ENCODE results near the gene SPECC1.
"Not testable (repeated sequence)": the region's sequence is repeated elsewhere in the genome, so short reads cannot be mapped to it uniquely, and the experiment has no call there.

Gene SPECC1

GRCh38 chr17:20010099-20010863, 1.1 kb downstream of the SPECC1 start:
- no peak for DNase-seq (ENCODE audit: low read depth)

- no peak for DNase-seq (ENCODE audit: low read depth)
Measured at GRCh38 chr17:20010936-20011335, 1.8 kb downstream of the SPECC1 start.

- no peak for DNase-seq (ENCODE audit: low read depth)
Measured at GRCh38 chr17:20012017-20012536, 2.9 kb downstream of the SPECC1 start.

DNA sequence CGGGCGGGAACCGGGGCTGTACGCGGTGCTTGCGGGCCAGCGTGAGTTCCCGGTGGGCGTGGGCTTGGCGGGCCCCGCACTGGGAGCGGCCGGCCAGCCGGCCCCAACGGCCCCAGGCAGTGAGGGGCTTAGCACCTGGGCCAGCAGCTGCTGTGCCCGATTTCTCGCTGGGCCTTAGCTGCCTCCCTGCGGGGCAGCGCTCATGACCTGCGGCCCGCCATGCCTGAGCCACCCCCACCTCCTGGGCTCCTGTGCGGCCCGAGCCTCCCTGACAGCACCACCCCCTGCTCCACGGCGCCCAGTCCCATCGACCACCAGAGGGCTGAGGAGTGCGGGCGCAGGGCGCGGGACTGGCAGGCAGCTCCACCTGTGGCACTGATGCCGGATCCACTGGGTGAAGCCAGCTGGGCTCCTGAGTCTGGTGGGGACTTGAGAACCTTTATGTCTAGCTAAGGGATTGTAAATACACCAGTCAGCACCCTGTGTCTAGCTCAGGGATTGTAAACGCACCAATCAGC, 7.4 kb downstream of the SPECC1 start:
- not testable (repeated sequence) for DNase-seq (ENCODE audit: low read depth)

DNA sequence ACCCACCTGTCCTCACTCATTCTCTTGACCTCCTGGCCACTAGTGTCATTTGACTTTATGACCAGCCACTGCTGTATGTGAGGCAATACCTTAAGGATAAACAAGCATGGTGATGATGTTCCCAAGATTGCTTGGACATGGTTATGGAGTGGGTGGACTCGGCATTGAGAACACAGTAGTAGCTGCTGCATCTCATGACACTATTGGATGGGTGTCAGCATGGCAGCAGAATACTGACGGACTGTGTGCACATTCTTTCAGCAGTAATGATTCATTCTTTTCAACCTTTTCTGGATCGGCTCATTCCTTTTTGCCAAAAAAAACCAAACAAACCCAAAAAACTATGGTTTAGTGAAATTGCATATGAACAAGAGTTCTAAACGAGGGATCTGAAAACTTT, 13.5 kb downstream of the SPECC1 start:
- DNase-seq (ENCODE audit: low read depth), result no peak

GRCh38 chr17:20026960-20027359, 17.8 kb downstream of the SPECC1 start:
- no peak for DNase-seq (ENCODE audit: low read depth)

DNA sequence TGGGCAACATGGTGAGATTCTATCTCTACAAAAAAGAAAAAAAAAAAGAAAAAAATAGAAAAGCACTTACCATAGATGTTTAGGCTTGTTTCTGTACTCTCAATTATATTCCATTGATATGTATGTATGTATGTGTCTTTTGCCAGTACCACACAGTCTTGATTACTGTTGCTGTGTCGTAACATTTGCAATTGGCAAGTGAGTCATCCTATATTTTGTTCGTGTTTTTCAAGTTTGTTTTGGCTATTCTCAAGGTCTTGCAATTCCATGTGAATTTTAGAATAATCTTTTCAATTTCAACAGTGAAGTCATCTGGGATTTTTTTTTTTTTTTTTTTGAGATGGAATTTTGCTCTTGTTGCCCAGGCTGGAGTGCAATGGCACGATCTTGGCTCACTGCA, 19.3 kb downstream of the SPECC1 start:
- DNase-seq (ENCODE audit: low read depth), result no peak

GRCh38 chr17:20032636-20033035, 23.5 kb downstream of the SPECC1 start:
- DNase-seq (ENCODE audit: low read depth), result no peak

- no peak for DNase-seq (ENCODE audit: low read depth)
Measured at GRCh38 chr17:20033415-20033814, 24.3 kb downstream of the SPECC1 start.

DNA sequence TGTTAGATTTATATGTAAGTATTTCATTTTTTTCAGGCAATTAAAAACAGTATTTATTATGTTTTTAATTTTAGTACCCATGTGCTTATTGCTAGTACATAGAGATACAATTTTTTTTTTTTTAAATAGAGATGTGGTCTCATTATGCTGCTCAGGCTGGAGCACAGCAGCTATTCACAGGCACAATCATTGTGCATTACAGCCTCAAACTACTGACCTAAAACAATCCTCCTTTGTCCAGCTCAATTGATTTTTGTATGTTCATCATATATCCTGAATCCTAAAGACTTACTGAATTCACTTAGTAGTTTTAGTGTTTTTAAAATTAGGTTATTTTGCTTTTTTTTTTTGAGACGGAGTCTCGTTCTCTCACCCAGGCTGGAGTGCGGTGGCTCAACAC, 26.3 kb downstream of the SPECC1 start:
- no peak for DNase-seq (ENCODE audit: low read depth)

GRCh38 chr17:20037286-20037685, 28.1 kb downstream of the SPECC1 start:
- not testable (repeated sequence) for DNase-seq (ENCODE audit: low read depth)

GRCh38 chr17:20039037-20039436, 29.9 kb downstream of the SPECC1 start:
- DNase-seq (ENCODE audit: low read depth), result no peak

DNA sequence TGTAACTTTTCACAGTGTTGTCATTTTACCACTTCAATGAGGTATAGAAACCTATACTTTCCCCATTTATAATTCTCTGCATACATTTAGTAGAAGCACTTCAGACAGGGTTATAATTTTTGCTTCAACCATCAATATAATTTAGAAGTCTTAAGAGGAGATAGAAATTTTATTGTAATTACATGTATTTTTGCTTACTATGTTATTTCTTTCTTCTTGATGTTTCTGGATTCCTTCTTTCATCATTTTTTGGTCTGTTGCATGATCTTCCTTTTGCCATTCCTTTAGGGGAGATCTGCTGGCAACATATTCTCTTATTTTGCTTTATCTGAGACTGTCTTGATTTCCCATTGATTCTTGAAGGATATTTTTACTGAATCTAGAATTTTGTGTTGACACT, 31.1 kb downstream of the SPECC1 start:
- no peak for DNase-seq (ENCODE audit: low read depth)

DNA sequence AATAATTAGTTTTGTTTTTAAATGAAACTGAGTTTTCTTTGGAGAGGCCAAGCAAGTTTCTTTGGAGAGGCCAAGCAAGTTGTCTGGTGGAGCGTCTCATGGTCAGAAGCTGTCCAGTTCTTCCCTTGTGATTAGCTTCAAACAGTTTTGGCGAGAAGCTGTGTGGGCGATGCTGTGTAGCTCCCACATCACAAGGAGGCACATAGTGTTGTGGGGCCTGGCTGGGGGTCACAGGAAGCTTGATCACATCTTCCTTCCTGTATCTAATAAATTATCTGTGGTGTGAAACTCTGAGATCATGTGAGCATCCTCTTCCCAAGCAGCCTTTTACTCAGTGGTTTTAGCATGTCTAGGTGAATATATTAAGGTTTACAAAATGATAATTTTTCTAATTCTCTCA, 33.9 kb downstream of the SPECC1 start:
- no peak for DNase-seq (ENCODE audit: low read depth)

- no peak for DNase-seq (ENCODE audit: low read depth)
Measured at GRCh38 chr17:20045476-20045875, 36.3 kb downstream of the SPECC1 start.

GRCh38 chr17:20046629-20047028, 37.5 kb downstream of the SPECC1 start:
- no peak for DNase-seq (ENCODE audit: low read depth)

DNA sequence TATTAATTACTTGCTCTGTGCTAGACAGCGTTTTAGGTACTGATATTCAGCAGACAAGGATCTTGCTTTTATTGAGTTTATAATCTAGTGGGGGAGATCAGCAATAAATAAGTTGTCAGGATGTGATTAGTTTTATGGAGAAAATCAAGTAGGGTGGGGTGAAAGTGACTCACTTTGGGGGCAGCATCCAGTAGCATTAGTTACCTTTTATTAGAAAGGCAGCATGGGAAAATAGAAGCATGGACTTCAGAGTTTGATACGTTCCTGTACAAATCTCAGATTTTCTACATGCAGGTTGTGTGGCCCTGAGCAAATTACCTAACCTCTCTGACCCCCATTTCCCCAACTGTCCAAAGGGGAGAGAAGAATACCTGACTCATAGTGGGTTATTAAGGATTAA, 42.5 kb downstream of the SPECC1 start:
- DNase-seq (ENCODE audit: low read depth), result no peak

DNA sequence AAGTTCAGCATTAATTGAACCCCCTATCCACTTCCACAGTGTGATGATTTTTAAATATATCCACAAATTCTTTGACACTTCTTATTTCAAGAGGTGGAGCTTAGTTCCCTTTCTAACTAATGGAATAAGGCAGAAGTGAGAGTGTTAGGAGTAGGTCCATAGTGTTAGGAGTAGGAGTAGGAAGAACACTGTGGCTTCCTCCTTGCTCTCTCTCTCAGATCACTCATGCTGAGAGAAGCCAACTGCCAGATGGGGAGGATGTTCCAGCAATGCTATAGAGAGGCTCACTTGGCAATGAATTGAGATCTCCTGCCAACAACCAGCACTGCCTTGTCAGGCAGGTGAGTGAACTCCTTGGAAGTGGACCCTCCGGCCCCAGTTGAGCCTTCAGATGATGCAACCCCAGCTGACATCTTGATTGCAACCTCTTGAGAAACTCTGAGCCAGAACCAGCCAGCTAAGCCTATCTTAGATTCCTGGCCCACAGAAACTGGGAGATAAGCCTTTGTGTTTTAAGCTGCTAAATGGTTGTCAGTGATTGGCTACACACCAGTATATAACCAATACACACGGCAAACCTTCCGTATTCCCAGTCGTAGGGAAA, 44.3 kb downstream of the SPECC1 start:
- DNase-seq (ENCODE audit: low read depth), result no peak

DNA sequence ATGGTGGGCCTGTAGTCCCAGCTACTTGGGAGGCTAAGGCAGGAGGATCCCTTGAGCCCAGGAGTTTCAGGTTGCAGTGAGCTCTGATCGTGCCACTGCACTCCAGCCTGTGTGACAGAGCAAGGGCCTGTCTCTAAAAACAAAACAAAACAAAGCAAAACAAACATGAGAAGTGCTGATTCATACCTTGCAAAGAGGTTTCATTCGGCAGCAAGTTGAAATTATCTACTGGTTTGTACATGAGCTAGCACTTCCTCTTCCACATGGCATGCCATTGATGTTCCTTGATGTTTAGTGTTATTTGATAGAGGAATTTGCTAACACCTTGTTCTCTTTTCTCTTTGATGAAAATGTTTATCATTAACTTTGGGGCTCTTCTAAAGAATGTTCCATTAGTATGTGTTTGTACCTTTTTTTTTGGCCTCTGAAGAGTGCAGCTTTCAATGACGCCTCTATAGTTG, 50.6 kb downstream of the SPECC1 start:
- no peak for DNase-seq (ENCODE audit: low read depth)

GRCh38 chr17:20063665-20064648, 54.8 kb downstream of the SPECC1 start:
- DNase-seq (ENCODE audit: low read depth), result no peak

GRCh38 chr17:20066253-20066652, 57.1 kb downstream of the SPECC1 start:
- DNase-seq (ENCODE audit: low read depth), result no peak

- DNase-seq (ENCODE audit: low read depth), result no peak
Measured at GRCh38 chr17:20067711-20068110, 58.6 kb downstream of the SPECC1 start.
